GM12891 (cell line): ENCODE data around the gene POU2F1.

Source experiments
- DNase-seq: peaks from one replicate; pipeline ENCODE4 v3.0.0; 2011; ENCODE audit warnings: low spot score; ENCODE audit not compliant: insufficient read length
- FAIRE-seq: peaks from 2 replicates; lab custom pipeline; 2011; peaks lifted over from hg19 to GRCh38; lab: Jason Lieb, UNC
- PAX5 ChIP-seq: IDR thresholded peaks from 2 replicates; pipeline ENCODE4 v1.6.1; 2011; ENCODE audit warnings: low read length, moderate library complexity, mild to moderate bottlenecking; ENCODE audit not compliant: insufficient read depth, severe bottlenecking
- POLR2A ChIP-seq: IDR thresholded peaks from 2 replicates; pipeline ENCODE4 v1.6.1; 2011; ENCODE audit warnings: low read depth, low read length, control low read depth
- POLR2AphosphoS5 ChIP-seq: IDR thresholded peaks from 2 replicates; pipeline ENCODE4 v1.6.1; 2011; ENCODE audit warnings: low read depth, low read length, control low read depth
- POU2F2 ChIP-seq: IDR thresholded peaks from 2 replicates; pipeline ENCODE4 v1.6.1; 2011; ENCODE audit warnings: low read depth, mild to moderate bottlenecking, control low read depth, low read length, moderate library complexity
- SPI1 ChIP-seq: IDR thresholded peaks from 2 replicates; pipeline ENCODE4 v1.6.1; 2011; ENCODE audit warnings: low read depth, low read length, control low read depth
- TAF1 ChIP-seq: IDR thresholded peaks from 2 replicates; pipeline ENCODE4 v1.6.1; 2011; ENCODE audit warnings: low read depth, low read length, control low read depth

POU2F1 gene

DNA sequence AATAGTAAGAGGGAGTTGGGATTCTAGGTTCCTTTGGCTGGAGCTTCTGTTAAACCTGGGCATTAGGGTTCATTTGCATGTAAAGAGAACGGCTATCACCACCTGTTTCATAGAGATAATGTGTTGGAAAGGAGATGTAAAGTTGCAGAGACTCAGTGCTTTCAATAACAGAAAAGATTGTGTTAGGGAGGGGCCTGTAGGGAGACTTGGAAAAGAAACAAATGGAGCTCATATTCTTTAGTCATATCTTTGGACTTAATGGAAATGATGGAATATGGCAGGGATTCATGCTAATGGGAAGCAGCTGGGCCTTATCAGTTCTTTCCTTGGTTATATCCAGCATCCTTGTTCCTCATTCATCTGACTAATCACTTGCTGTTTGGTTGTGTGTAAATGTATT lies 152.7 kb downstream of the POU2F1 start:
- DNase-seq (no peak), FAIRE-seq (no peak)
- TF ChIP-seq POLR2AphosphoS5 (no peak), PAX5 (no peak), TAF1 (no peak), POLR2A (no peak), SPI1 (no peak), POU2F2 (no peak)

DNA sequence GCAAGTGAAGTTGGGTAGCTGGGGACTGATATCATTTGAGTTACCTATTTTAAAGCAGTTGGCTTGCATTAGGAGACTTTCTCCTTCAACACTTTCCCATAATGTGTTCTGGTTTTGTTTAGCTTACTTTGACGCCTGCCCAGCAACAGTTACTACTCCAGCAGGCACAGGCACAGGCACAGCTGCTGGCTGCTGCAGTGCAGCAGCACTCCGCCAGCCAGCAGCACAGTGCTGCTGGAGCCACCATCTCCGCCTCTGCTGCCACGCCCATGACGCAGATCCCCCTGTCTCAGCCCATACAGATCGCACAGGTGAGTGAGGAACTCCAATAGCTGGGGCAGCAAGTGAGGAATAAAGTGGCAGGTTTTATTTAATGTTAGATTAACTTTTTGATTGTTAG lies 153.3 kb downstream of the POU2F1 start:
- no peak for FAIRE-seq
- TF ChIP-seq PAX5 (no peak), TAF1 (no peak)
- DNase-seq, result no peak

DNA sequence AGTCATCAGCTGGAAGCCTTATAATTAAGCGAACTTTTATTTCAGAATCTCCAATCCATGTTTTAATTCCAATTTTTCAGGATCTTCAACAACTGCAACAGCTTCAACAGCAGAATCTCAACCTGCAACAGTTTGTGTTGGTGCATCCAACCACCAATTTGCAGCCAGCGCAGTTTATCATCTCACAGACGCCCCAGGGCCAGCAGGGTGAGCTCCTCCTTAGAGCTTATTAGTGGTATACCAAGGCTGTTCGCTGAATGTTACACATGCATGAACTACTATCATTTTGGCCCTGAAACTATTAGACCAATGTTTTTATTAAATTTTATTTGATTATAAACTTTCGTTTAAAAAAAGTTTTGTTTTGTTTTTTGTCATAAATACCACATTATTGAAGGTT lies 155.3 kb downstream of the POU2F1 start:
- no peak for DNase-seq
- TF ChIP-seq POU2F2 (no peak), TAF1 (no peak), PAX5 (no peak), SPI1 (no peak)
- no peak for FAIRE-seq

DNA sequence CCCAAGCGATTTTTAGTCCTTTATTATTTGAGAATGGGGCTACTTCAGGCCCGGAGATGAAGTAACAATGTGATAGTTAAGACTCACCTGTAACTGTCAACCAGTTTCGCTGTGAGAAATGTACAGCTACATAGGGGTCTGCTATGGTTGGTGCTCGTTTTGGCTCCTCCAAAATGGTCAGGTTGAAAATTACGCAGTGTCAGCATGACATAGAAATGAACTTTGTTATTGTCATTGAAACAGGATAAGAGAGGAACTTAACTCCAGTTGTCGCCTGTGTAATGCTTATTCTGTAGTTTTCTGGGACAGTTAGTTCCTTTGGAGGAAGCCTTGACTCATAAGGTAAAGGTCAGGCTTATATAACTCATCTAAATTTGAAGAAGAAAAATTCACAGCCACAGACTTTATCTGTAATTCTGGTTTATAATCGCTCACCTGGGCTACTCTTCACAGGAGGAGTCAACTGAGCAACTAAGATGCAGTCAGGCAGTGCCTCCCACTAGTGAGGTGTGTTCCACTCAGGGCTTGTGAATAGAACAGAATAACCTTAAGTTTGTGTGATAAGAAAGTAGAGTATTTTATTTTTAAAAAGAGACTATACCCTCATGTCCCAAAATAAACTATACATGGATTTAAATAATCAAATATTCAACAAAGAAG lies 166.7 kb downstream of the POU2F1 start:
- FAIRE-seq (peak; percentile 59), DNase-seq (no peak)
- no peak for TF ChIP-seq TAF1
- no peak for TF ChIP-seq POU2F2
- no peak for TF ChIP-seq PAX5
- TF ChIP-seq SPI1, result no peak
- TF ChIP-seq POLR2A, result no peak
- no peak for TF ChIP-seq POLR2AphosphoS5

DNA sequence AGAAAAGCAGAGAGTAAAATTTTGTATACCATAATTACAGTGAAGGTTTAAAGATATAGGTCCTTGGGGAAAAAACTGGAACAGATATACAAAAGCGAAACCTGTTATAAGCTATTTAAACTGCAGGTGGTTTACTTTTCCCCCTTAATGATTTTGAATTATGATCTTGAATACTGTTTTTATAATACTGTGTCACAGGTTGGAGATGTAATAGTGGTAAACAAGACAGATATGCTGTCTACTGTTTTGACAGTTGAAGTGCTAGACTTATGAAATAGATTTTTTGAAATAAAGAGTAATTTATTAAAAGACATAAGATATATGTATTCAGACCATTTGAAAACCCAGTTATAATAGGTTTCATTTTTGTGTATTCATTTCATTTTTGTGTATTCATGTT lies 168.3 kb downstream of the POU2F1 start:
- FAIRE-seq (no peak), DNase-seq (no peak)
- TF ChIP-seq POLR2AphosphoS5, result no peak
- no peak for TF ChIP-seq SPI1
- no peak for TF ChIP-seq TAF1
- TF ChIP-seq POLR2A, result no peak
- TF ChIP-seq POU2F2, result no peak
- no peak for TF ChIP-seq PAX5

DNA sequence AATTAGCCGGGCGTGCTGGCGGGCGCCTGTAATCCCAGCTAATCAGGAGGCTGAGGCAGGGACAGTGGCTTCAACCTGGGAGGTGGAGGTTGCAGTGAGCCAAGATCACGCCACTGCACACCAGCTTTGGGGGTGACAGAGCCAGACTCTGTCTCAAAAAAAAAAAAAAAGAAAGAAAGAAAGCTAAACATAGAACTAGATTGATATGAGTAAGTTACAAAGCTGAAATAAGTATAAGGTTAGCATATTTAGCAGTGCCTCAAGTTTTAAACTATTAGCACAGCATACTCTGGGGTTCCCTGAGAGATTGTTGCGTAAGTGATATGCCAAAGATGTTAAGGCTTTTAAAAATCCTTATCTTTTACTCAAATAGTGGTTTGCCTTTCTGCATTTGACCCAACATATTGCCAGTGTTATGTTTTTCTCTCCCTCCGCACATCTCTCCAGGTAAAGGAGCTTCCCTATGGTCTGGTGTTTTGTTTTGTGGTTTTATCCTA lies 171.6 kb downstream of the POU2F1 start:
- TF ChIP-seq POLR2AphosphoS5 (no peak), PAX5 (no peak), POU2F2 (no peak), SPI1 (no peak), TAF1 (no peak), POLR2A (no peak)
- no peak for FAIRE-seq

DNA sequence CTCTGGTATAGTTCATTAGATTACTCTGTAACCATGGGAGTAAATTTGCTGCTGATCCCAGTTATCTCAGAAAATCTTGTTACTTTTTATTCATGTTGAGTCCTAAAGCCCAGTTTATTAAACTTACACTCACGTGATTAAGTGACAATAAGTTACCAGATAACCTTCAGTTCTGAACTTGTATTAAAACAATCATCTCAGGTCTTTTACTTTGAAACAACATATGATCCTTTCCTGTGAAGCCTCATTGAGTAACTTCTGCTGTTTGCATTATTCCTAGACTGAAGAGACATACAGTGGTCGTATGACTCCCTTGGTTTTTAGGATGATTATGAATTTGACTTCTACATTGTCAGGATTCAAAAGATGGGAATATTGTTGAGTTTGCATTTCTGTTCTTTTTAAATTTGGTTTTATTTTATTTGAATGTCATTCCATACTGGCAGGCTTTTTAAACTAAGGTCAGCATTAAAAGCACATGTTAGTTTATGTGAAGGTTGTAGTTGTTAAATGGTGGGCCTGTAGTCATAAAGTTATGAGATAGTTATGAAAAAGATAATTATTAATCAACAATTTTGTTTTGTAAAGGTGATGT lies 179.8 kb downstream of the POU2F1 start:
- no peak for FAIRE-seq
- TF ChIP-seq PAX5 (no peak), POLR2A (no peak), POU2F2 (no peak), TAF1 (no peak), POLR2AphosphoS5 (no peak), SPI1 (no peak)

More for the DNA sequence above, 171.6 kb downstream of the POU2F1 start:
- DNase-seq, result no peak

DNA sequence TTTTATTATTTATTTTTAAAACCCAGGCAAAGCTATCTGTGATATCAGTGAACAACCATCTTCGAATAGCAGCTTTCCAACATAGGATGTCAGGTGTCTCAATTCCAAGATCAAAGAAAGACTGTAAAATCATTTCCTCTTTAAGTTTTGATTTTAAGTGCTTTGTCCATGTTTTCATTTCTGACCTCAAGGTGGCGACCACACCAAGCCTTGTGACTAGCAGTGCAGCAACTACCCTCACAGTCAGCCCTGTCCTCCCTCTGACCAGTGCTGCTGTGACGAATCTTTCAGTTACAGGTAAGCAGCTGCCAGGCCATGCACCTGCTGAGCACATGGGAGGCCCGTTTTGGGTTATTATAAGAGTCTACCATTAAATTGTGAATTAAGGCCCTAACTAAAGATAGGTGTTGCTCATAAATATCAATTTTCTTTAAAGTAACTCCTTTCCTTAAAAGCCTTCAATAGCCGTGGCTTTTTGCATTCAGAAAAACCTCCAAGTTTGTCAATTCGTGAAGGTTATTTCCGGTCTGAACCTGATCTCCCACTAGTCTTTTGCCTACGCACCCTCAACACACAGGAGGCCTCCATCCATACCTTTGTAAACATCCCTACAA lies 180.7 kb downstream of the POU2F1 start:
- peak; percentile 6 for DNase-seq
- TF ChIP-seq POU2F2 (no peak), POLR2AphosphoS5 (no peak), TAF1 (no peak), PAX5 (no peak), POLR2A (no peak), SPI1 (peak; percentile 43)
- FAIRE-seq, result peak; percentile 86

More for the DNA sequence above, 179.8 kb downstream of the POU2F1 start:
- no peak for DNase-seq

DNA sequence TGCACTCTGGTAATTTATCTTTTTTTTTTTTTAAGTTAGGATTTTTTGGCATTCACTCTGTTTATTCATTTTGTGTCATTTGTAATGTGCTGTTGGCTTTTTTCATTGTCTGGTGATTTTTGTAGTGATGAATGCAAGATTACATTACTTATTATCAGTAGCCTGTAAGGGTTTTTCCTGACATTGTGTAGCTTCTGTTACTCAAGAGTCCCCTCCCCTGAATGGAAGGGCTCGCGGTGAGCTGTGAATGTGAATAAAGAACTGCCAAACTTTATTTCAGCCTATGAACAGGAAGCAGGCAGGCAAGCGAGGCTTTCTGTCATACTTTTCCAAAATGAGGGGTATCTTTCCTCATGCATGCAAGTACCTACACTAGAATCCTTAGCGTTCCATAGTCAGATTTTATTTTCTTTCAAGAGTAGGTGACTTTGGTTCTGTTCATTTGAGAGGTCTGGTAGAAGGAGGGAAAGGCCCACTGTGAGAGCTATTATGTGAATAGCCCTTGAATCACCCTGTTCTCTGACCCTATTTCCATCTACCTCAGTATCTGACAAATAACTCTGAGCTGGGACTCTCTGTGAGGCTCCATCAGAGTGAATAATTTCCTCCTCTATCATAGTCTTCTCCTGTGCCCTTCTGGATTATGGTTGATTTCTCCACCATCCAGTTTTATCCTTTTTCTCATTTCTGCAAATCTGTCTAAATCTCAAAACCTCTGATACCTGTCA lies 183.6 kb downstream of the POU2F1 start:
- FAIRE-seq (no peak), DNase-seq (no peak)
- no peak for TF ChIP-seq POLR2A
- TF ChIP-seq POLR2AphosphoS5, result no peak
- no peak for TF ChIP-seq TAF1
- no peak for TF ChIP-seq PAX5
- TF ChIP-seq SPI1, result no peak
- TF ChIP-seq POU2F2, result no peak
